Liver (tissue), 3 donors: ENCODE measurements around the gene MYOD1.

Experiments used
- EGR1 ChIP-seq, 2 donors: IDR thresholded peaks; 2 replicates each; pipeline ENCODE4 v1.6.1; 2016 to 2018; ENCODE audit warnings: antibody characterized with exemption in 2 of 2, low read depth in 2 of 2
- GABPA ChIP-seq, 2 donors: IDR thresholded peaks in 1 of 2; conservative IDR thresholded peaks in 1 of 2; 2 replicates each; pipeline ENCODE4 v1.6.1; 2016; ENCODE audit warnings: antibody characterized with exemption in 2 of 2, mild to moderate bottlenecking in 1 of 2, moderate library complexity in 1 of 2
- RAD21 ChIP-seq, 2 donors: IDR thresholded peaks; 2 replicates each; pipeline ENCODE4 v1.6.1; 2016; ENCODE audit warnings: antibody characterized with exemption in 2 of 2, mild to moderate bottlenecking in 2 of 2
- SP1 ChIP-seq: IDR thresholded peaks from 2 replicates; pipeline ENCODE4 v1.6.1; 2018; ENCODE audit warnings: antibody characterized with exemption, mild to moderate bottlenecking
- TF ChIP-seq, protein P1 (sequence below): IDR thresholded peaks from 2 replicates; pipeline ENCODE4 v1.6.1; 2016; ENCODE audit warnings: antibody characterized with exemption
- TF ChIP-seq, protein P2 (sequence below): fragments of 150-350 bp; IDR thresholded peaks from 2 replicates; pipeline ENCODE4 v1.5.1; 2017; ENCODE audit warnings: improper control_type of control experiment, low read depth, low read length; ENCODE audit not compliant: missing input control
- TF ChIP-seq, protein P3 (sequence below): IDR thresholded peaks from 2 replicates; pipeline ENCODE4 v1.6.1; 2016; ENCODE audit warnings: antibody characterized with exemption, mild to moderate bottlenecking
- TF ChIP-seq, protein P4 (sequence below): IDR thresholded peaks from 2 replicates; pipeline ENCODE4 v1.6.1; 2016; ENCODE audit warnings: antibody characterized with exemption
- donor health status: healthy.
- donor health status: healthy.

DNA sequence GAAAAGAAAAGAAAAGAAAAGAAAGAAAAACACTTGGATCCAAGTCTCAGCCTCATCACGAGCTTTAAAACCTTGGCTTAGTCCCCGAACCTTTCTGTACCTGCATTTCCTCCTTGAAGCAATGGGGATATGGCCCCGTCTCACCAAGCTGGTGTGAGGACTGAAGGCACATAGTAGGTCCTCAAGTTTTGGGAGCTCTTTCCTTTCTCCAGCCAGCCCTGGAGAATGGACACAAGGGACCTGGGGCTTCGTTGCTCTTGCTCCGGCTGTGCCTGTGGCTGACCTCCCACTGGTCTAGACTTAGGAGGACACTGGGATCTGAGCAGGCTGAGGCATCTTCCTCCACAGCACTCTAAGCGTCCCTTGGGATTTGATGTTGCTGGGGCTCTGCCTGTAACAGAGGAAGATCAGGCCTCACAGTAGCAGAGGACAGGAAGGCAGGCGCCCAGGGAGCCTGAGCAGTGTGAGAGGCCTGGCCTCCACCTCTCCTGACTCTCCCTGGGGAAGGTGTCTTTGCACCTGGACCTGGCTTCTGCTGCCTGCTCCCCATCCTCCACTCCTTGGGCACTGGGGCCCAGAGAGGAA is 48.0 kb downstream of the MYOD1 start:
- TF ChIP-seq SP1 (no peak), EGR1 (IDR thresholded peaks at IDR 0.05; ENCODE audit: low read depth in 2 of 2) (no peak), RAD21 (IDR thresholded peaks at IDR 0.05) (no peak), GABPA (IDR thresholded peaks at IDR 0.05 in 1 of 2, conservative IDR thresholded peaks at IDR 0.05 in 1 of 2) (no peak)
- TF ChIP-seq, protein P1, sequence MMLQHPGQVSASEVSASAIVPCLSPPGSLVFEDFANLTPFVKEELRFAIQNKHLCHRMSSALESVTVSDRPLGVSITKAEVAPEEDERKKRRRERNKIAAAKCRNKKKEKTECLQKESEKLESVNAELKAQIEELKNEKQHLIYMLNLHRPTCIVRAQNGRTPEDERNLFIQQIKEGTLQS, result no peak
- TF ChIP-seq, protein P2, sequence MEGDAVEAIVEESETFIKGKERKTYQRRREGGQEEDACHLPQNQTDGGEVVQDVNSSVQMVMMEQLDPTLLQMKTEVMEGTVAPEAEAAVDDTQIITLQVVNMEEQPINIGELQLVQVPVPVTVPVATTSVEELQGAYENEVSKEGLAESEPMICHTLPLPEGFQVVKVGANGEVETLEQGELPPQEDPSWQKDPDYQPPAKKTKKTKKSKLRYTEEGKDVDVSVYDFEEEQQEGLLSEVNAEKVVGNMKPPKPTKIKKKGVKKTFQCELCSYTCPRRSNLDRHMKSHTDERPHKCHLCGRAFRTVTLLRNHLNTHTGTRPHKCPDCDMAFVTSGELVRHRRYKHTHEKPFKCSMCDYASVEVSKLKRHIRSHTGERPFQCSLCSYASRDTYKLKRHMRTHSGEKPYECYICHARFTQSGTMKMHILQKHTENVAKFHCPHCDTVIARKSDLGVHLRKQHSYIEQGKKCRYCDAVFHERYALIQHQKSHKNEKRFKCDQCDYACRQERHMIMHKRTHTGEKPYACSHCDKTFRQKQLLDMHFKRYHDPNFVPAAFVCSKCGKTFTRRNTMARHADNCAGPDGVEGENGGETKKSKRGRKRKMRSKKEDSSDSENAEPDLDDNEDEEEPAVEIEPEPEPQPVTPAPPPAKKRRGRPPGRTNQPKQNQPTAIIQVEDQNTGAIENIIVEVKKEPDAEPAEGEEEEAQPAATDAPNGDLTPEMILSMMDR, result no peak
- TF ChIP-seq, protein P3, sequence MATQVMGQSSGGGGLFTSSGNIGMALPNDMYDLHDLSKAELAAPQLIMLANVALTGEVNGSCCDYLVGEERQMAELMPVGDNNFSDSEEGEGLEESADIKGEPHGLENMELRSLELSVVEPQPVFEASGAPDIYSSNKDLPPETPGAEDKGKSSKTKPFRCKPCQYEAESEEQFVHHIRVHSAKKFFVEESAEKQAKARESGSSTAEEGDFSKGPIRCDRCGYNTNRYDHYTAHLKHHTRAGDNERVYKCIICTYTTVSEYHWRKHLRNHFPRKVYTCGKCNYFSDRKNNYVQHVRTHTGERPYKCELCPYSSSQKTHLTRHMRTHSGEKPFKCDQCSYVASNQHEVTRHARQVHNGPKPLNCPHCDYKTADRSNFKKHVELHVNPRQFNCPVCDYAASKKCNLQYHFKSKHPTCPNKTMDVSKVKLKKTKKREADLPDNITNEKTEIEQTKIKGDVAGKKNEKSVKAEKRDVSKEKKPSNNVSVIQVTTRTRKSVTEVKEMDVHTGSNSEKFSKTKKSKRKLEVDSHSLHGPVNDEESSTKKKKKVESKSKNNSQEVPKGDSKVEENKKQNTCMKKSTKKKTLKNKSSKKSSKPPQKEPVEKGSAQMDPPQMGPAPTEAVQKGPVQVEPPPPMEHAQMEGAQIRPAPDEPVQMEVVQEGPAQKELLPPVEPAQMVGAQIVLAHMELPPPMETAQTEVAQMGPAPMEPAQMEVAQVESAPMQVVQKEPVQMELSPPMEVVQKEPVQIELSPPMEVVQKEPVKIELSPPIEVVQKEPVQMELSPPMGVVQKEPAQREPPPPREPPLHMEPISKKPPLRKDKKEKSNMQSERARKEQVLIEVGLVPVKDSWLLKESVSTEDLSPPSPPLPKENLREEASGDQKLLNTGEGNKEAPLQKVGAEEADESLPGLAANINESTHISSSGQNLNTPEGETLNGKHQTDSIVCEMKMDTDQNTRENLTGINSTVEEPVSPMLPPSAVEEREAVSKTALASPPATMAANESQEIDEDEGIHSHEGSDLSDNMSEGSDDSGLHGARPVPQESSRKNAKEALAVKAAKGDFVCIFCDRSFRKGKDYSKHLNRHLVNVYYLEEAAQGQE, result no peak
- TF ChIP-seq, protein P4, sequence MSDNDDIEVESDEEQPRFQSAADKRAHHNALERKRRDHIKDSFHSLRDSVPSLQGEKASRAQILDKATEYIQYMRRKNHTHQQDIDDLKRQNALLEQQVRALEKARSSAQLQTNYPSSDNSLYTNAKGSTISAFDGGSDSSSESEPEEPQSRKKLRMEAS, result no peak
